Measurements from ENCODE around the gene CHN1.

The CHN1 gene

GRCh38 chr2:174776223-174776622, 229.0 kb downstream of the CHN1 start:
- Histone ChIP-seq H2AFZ (ENCODE audit: low read depth) (no peak overlapping the region), H3K27me3 (ENCODE audit: insufficient read depth, low read depth) (no peaks in the 10 kb centered on the region), H3K9ac (no peak overlapping the region), H3K27ac (no peak overlapping the region), H3K4me1 (ENCODE audit: low read depth, poor library complexity, severe bottlenecking) (peaks cover 5% of the 10 kb centered on the region), H3K4me3 (IDR thresholded peaks at IDR 0.05; ENCODE audit: insufficient read depth, low read depth, low read length) (no peak overlapping the region), H4K20me1 (ENCODE audit: insufficient read depth) (no peaks in the 10 kb centered on the region), H3K4me2 (no peak overlapping the region), H3K79me2 (ENCODE audit: insufficient read depth, low read depth) (no peaks in the 10 kb centered on the region), H3K36me3 (ENCODE audit: insufficient read depth) (no peaks in the 10 kb centered on the region)
- TF ChIP-seq, protein P1, sequence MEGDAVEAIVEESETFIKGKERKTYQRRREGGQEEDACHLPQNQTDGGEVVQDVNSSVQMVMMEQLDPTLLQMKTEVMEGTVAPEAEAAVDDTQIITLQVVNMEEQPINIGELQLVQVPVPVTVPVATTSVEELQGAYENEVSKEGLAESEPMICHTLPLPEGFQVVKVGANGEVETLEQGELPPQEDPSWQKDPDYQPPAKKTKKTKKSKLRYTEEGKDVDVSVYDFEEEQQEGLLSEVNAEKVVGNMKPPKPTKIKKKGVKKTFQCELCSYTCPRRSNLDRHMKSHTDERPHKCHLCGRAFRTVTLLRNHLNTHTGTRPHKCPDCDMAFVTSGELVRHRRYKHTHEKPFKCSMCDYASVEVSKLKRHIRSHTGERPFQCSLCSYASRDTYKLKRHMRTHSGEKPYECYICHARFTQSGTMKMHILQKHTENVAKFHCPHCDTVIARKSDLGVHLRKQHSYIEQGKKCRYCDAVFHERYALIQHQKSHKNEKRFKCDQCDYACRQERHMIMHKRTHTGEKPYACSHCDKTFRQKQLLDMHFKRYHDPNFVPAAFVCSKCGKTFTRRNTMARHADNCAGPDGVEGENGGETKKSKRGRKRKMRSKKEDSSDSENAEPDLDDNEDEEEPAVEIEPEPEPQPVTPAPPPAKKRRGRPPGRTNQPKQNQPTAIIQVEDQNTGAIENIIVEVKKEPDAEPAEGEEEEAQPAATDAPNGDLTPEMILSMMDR (conservative IDR thresholded peaks at IDR 0.05; ENCODE audit: low read depth, low read length), result peak; percentile 58

DNA sequence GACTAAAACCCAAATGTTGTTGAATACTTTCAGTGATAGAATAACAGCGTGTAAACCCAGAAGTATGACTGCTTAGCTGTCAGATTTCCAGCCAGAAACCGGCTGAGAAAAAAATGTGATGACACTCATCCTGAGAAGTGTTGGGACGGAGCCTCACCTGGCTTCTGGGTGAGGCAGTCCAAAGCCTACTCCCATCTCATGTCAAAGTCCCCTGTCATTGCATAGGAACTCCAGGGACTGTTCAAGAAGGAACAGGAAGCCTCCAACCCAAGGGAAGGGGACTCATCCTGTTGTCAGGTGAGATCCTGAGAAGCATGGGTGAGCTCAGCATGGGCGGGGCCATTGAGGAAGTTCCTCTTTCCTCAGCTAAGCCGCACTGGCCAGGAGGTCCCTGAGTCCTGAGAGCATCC, 229.6 kb downstream of the CHN1 start:
- TF ChIP-seq, protein P1 (conservative IDR thresholded peaks at IDR 0.05; ENCODE audit: low read depth, low read length), result no peak
- H3K9ac ChIP-seq, result no peak overlapping the region
- no peaks in the 10 kb centered on the region for H4K20me1 ChIP-seq (ENCODE audit: insufficient read depth)
- H3K27ac ChIP-seq, result no peak overlapping the region
- H3K36me3 ChIP-seq (ENCODE audit: insufficient read depth), result no peaks in the 10 kb centered on the region
- no peaks in the 10 kb centered on the region for H3K79me2 ChIP-seq (ENCODE audit: insufficient read depth, low read depth)
- no peaks in the 10 kb centered on the region for H3K27me3 ChIP-seq (ENCODE audit: insufficient read depth, low read depth)
- no peak overlapping the region for H2AFZ ChIP-seq (ENCODE audit: low read depth)
- peaks cover 5% of the 10 kb centered on the region for H3K4me1 ChIP-seq (ENCODE audit: low read depth, poor library complexity, severe bottlenecking)
- no peak overlapping the region for H3K4me2 ChIP-seq
- no peak overlapping the region for H3K4me3 ChIP-seq (IDR thresholded peaks at IDR 0.05; ENCODE audit: insufficient read depth, low read depth, low read length)

GRCh38 chr2:174774886-174775285, 230.3 kb downstream of the CHN1 start:
- Histone ChIP-seq H3K79me2 (ENCODE audit: insufficient read depth, low read depth) (no peaks in the 10 kb centered on the region), H4K20me1 (ENCODE audit: insufficient read depth) (no peaks in the 10 kb centered on the region), H3K4me3 (IDR thresholded peaks at IDR 0.05; ENCODE audit: insufficient read depth, low read depth, low read length) (no peak overlapping the region), H3K9ac (no peak overlapping the region), H3K4me1 (ENCODE audit: low read depth, poor library complexity, severe bottlenecking) (peaks cover 5% of the 10 kb centered on the region), H3K36me3 (ENCODE audit: insufficient read depth) (no peaks in the 10 kb centered on the region), H3K27ac (no peak overlapping the region), H3K4me2 (no peak overlapping the region), H2AFZ (ENCODE audit: low read depth) (no peak overlapping the region), H3K27me3 (ENCODE audit: insufficient read depth, low read depth) (no peaks in the 10 kb centered on the region)
- TF ChIP-seq, protein P1 (conservative IDR thresholded peaks at IDR 0.05; ENCODE audit: low read depth, low read length), result no peak

DNA sequence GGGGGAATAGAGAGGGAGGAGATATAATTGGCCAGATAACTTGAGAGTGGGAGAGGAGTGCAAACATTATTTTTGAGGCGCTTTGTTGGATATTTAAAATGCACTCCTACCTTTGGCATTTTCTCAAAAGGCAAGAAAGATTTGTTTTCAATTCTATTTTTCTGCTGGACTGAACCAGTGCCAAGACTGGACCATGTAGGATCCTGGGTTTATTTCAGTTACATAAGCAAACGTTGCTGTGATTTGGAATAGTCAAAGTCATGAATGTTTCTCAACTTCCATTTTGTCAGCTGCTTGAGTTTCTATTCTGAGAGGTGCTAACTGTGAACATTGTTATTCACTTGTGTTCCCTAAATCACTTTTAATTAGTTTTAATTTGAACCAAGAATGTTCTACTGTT, 232.0 kb downstream of the CHN1 start:
- H3K27ac ChIP-seq, result no peak overlapping the region
- no peak overlapping the region for H3K4me2 ChIP-seq
- no peak overlapping the region for H3K9ac ChIP-seq
- H4K20me1 ChIP-seq (ENCODE audit: insufficient read depth), result no peaks in the 10 kb centered on the region
- no peak overlapping the region for H2AFZ ChIP-seq (ENCODE audit: low read depth)
- H3K4me3 ChIP-seq (IDR thresholded peaks at IDR 0.05; ENCODE audit: insufficient read depth, low read depth, low read length), result no peak overlapping the region
- no peaks in the 10 kb centered on the region for H3K27me3 ChIP-seq (ENCODE audit: insufficient read depth, low read depth)
- H3K36me3 ChIP-seq (ENCODE audit: insufficient read depth), result no peaks in the 10 kb centered on the region
- TF ChIP-seq, protein P1 (conservative IDR thresholded peaks at IDR 0.05; ENCODE audit: low read depth, low read length), result no peak
- no peaks in the 10 kb centered on the region for H3K79me2 ChIP-seq (ENCODE audit: insufficient read depth, low read depth)
- H3K4me1 ChIP-seq (ENCODE audit: low read depth, poor library complexity, severe bottlenecking), result peaks cover 5% of the 10 kb centered on the region

- Histone ChIP-seq H3K4me3 (IDR thresholded peaks at IDR 0.05; ENCODE audit: insufficient read depth, low read depth, low read length) (no peak overlapping the region), H3K27ac (no peak overlapping the region), H3K4me2 (no peak overlapping the region), H3K36me3 (ENCODE audit: insufficient read depth) (no peaks in the 10 kb centered on the region), H3K9ac (no peak overlapping the region), H3K79me2 (ENCODE audit: insufficient read depth, low read depth) (no peaks in the 10 kb centered on the region), H3K27me3 (ENCODE audit: insufficient read depth, low read depth) (no peaks in the 10 kb centered on the region), H3K4me1 (ENCODE audit: low read depth, poor library complexity, severe bottlenecking) (peaks cover 5% of the 10 kb centered on the region), H4K20me1 (ENCODE audit: insufficient read depth) (no peaks in the 10 kb centered on the region), H2AFZ (ENCODE audit: low read depth) (peak overlapping the region; percentile 50; the same call in 1 of the 2 replicates)
- TF ChIP-seq, protein P1 (conservative IDR thresholded peaks at IDR 0.05; ENCODE audit: low read depth, low read length), result no peak
These were observed 232.7 kb downstream of the CHN1 start for GRCh38 chr2:174772472-174772801.

All from KMS-11 (cell line).